NB4 (cell line): ENCODE data around the gene COX7A2L.

ENCODE experiments used
- CTCF ChIP-seq: IDR thresholded peaks from one replicate; pipeline ENCODE4 v1.5.1; 2012; ENCODE audit warnings: low read depth, low read length
- MAX ChIP-seq: IDR thresholded peaks from 2 replicates; pipeline ENCODE4 v1.6.1; 2011; ENCODE audit warnings: low read depth, low read length
- POLR2A ChIP-seq: IDR thresholded peaks from 2 replicates; pipeline ENCODE4 v1.6.1; 2011; ENCODE audit warnings: mild to moderate bottlenecking; ENCODE audit not compliant: insufficient read length; ENCODE audit errors: extremely low read depth

GRCh38 chr2:42339191-42339912, 21.7 kb downstream of the COX7A2L start:
- peak; percentile 6 for TF ChIP-seq CTCF
- no peak for TF ChIP-seq POLR2A
- TF ChIP-seq MAX: no peak
